Prostate gland (tissue), 2 donors: ENCODE data around the gene PLPP1.

Experiments used
- POLR2A ChIP-seq: fragments of 450-650 bp; IDR thresholded peaks from one replicate; pipeline ENCODE4 v1.6.1; 2016; ENCODE audit warnings: antibody characterized with exemption, mild to moderate bottlenecking
- POLR2AphosphoS5 ChIP-seq: sonication (generic); formaldehyde crosslinking; IDR thresholded peaks from one replicate; pipeline ENCODE4 v1.6.1; 2017; ENCODE audit warnings: antibody characterized with exemption
- TF ChIP-seq, protein P1 (sequence below), 4 experiments: fragments of 200-600 bp in 2 of 4; fragments of 450-650 bp in 2 of 4; sonication (generic) in 2 of 4; IDR thresholded peaks; 1 replicate in 3 of 4; 2 replicates in 1 of 4; pipeline ENCODE4 v1.5.1; 2016 to 2019; ENCODE audit warnings: antibody characterized with exemption in 4 of 4, mild to moderate bottlenecking in 2 of 4, moderate library complexity in 2 of 4

GRCh38 chr5:55557123-55557522, 22.4 kb upstream of the PLPP1 start:
- TF ChIP-seq, protein P1, sequence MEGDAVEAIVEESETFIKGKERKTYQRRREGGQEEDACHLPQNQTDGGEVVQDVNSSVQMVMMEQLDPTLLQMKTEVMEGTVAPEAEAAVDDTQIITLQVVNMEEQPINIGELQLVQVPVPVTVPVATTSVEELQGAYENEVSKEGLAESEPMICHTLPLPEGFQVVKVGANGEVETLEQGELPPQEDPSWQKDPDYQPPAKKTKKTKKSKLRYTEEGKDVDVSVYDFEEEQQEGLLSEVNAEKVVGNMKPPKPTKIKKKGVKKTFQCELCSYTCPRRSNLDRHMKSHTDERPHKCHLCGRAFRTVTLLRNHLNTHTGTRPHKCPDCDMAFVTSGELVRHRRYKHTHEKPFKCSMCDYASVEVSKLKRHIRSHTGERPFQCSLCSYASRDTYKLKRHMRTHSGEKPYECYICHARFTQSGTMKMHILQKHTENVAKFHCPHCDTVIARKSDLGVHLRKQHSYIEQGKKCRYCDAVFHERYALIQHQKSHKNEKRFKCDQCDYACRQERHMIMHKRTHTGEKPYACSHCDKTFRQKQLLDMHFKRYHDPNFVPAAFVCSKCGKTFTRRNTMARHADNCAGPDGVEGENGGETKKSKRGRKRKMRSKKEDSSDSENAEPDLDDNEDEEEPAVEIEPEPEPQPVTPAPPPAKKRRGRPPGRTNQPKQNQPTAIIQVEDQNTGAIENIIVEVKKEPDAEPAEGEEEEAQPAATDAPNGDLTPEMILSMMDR (IDR thresholded peaks at IDR 0.05) = no peak
- TF ChIP-seq POLR2A = no peak
- TF ChIP-seq POLR2AphosphoS5 = no peak
